T-cell (primary cell): ENCODE data around the gene DVL3. TPM values are rescaled to one million over a fixed set of nuclear protein-coding genes. Genes with fewer than 3 reads are reported as not detected.

Experiments used
- ATAC-seq, 4 experiments: fragments of 200-7000 bp in 3 of 4; fragments of 150-1000 bp in 1 of 4; cut with Tn5 transposase; replicated peaks in 1 of 4; 1 replicate in 3 of 4; 2 replicates in 1 of 4; pipeline ENCODE4 v1.10.0; 2021; ENCODE audit warnings: moderate library complexity in 3 of 4, mild to moderate bottlenecking in 2 of 4, moderate number of reproducible peaks in 1 of 4
- CTCF ChIA-PET, 2 donors: fragments of 300-600 bp; sonication (Branson Sonifier 250); formaldehyde crosslinking; loops; one replicate each; lab custom pipeline; 2022; ENCODE audit warnings: antibody characterized with exemption in 2 of 2; lab: Charles Lee
- POLR2A ChIA-PET, 2 donors: fragments of 300-600 bp; sonication (Branson Sonifier 250); formaldehyde crosslinking; loops; one replicate each; lab custom pipeline; 2022; ENCODE audit warnings: antibody characterized with exemption in 2 of 2; lab: Charles Lee
- DNase-seq, 35 experiments: peaks; one replicate each; pipeline versions ENCODE4 v3.0.0 to v3.0.0-alpha.2; 2013 to 2023
- H3K27ac ChIP-seq: one replicate; pipeline ENCODE4 v1.5.1; 2013; ENCODE audit warnings: low read length
- H3K27me3 ChIP-seq, 2 experiments: replicated peaks in 1 of 2; 1 replicate in 1 of 2; 2 replicates in 1 of 2; pipeline versions ENCODE4 v1.6.1 to v1.7.0; 2013; ENCODE audit warnings: low read length in 1 of 2, mixed read lengths in 1 of 2; ENCODE audit not compliant: control insufficient read depth in 2 of 2, insufficient read depth in 2 of 2; ENCODE audit errors: extremely low read depth in 1 of 2
- H3K36me3 ChIP-seq, 2 donors: 1 replicate in 1 of 2; 2 replicates in 1 of 2; pipeline versions ENCODE4 v1.6.1 to v1.7.0; 2013; ENCODE audit warnings: low read length in 1 of 2; ENCODE audit not compliant: control insufficient read depth in 2 of 2, insufficient read depth in 1 of 2; ENCODE audit errors: extremely low read depth in 1 of 2
- H3K4me1 ChIP-seq, 2 experiments: 1 replicate in 1 of 2; 2 replicates in 1 of 2; pipeline versions ENCODE4 v1.6.1 to v1.7.0; 2013; ENCODE audit warnings: low read length in 2 of 2, mixed read lengths in 1 of 2; ENCODE audit not compliant: insufficient read depth in 2 of 2, control insufficient read depth in 1 of 2; ENCODE audit errors: extremely low read depth in 1 of 2
- H3K4me3 ChIP-seq, 2 donors: 1 replicate in 1 of 2; 2 replicates in 1 of 2; pipeline versions ENCODE4 v1.5.1 to v1.7.0; 2013; ENCODE audit warnings: mild to moderate bottlenecking in 2 of 2, low read length in 1 of 2, moderate library complexity in 1 of 2; ENCODE audit not compliant: control insufficient read depth in 1 of 2; ENCODE audit errors: extremely low read depth in 1 of 2
- H3K9me3 ChIP-seq: 2 replicates; pipeline ENCODE4 v1.7.0; 2013
- H3K27ac Mint-ChIP-seq, 2 donors: one replicate each; pipeline ENCODE4 v1.8.0; 2020 to 2021; ENCODE audit warnings: mild to moderate bottlenecking in 2 of 2, mixed read lengths in 2 of 2
- H3K27me3 Mint-ChIP-seq, 2 donors: one replicate each; pipeline ENCODE4 v1.8.0; 2021 to 2022; ENCODE audit warnings: mixed read lengths in 2 of 2
- H3K36me3 Mint-ChIP-seq: one replicate; pipeline ENCODE4 v1.8.0; 2021; ENCODE audit warnings: mixed read lengths
- H3K4me1 Mint-ChIP-seq, 3 donors: one replicate each; pipeline ENCODE4 v1.8.0; 2020 to 2022; ENCODE audit warnings: mixed read lengths in 3 of 3, mild to moderate bottlenecking in 1 of 3
- H3K4me3 Mint-ChIP-seq, 3 donors: one replicate each; pipeline ENCODE4 v1.8.0; 2020 to 2022; ENCODE audit warnings: mild to moderate bottlenecking in 3 of 3, mixed read lengths in 3 of 3, moderate library complexity in 3 of 3
- H3K9me3 Mint-ChIP-seq, 3 donors: one replicate each; pipeline ENCODE4 v1.8.0; 2020 to 2022; ENCODE audit warnings: mixed read lengths in 3 of 3
- WGBS: methylation state at CpG from one replicate; pipeline ENCODE4 v1.1.5; 2013; ENCODE audit warnings: missing lambda C conversion rate; ENCODE audit not compliant: insufficient coverage; 5-methylcytosine and 5-hydroxymethylcytosine counted together
- total RNA-seq, 35 experiments: library from RNA in 6 of 35; stranded (reverse) in 6 of 35; fragments of 120-200 nt in 1 of 35; gene quantifications; one replicate each; pipeline versions ENCODE4 v1.2.1 to v1.2.4 and lab custom pipeline; 2013 to 2026

DVL3 gene
- total RNA-seq, 5 donors from 2014 or later (not counting 1 experiment from before 2014, with no cell fraction given): 33.8 to 60.2 (median 51.2) TPM

DNA sequence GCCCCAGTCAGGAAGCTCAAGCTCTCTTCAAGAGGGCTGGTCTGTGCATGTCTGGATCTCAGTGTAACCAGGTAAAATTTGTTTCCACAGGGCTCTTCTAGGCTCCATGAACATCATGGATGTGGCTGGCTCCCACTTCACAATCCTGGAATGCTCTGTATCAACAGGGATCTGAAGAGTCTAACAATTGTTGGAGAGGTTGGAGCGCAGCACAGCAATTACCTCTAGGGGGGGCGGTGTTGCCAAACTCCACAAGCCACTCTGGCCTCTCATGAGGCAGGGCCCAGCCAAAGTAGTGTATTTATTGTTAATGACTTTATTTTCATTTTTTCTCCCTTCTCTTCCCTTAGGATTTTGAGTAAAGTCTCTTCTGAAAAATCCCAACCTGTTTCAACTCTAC, 26.2 kb upstream of the DVL3 start:
- no CpG with 5 or more reads among the region's 2 CpGs for WGBS
- CTCF ChIA-PET: no interaction called here
- Histone ChIP-seq H3K36me3 (no peaks in the 10 kb centered on the region), H3K4me1 (peaks cover 0 to 5% of the 10 kb centered on the region in 2 experiments), H3K27ac (no peak overlapping the region), H3K9me3 (no peaks in the 10 kb centered on the region), H3K4me3 (no peak overlapping the region), H3K27me3 (peaks cover 0 to 13% of the 10 kb centered on the region in 2 experiments)
- Mint-ChIP-seq H3K4me3 (no peak overlapping the region), H3K36me3 (no peaks in the 10 kb centered on the region), H3K27me3 (peaks cover 0 to 2% of the 10 kb centered on the region in 2 donors), H3K4me1 (peaks cover 6 to 9% (median 7%) of the 10 kb centered on the region in 3 donors), H3K9me3 (no peaks in the 10 kb centered on the region), H3K27ac (no peak overlapping the region)
- peak in 1 of 4 experiments; percentile 46 for ATAC-seq
- peak in 1 of 35 experiments; percentile 6 for DNase-seq
- POLR2A ChIA-PET: no interaction called here

DNA sequence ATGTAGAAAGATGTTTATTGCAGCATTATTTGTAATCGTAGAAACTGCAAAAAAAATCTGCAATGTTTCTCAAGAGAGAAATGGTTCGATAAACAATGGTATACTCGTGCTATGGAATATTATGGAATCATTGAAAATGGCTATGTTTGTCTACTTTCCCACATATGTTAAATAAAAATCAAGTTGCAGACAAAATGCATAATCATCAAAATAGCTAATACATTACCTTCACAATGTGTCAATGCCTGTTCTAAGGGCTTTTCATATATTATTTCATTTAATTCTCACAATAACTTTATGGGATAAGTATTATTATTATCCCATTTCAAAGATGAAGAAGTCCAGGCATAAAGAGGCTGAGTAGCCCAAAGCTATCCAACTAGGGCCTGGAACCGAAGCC, 22.2 kb upstream of the DVL3 start:
- ChIA-PET POLR2A (no interaction called here), CTCF (interaction anchor here in 1 of 2 donors (0.5 kb wide), 1 partner anchor 373 kb away, joined by 4 read pairs; no protein-coding TSS in a partner anchor)
- WGBS: no CpG with 5 or more reads among the region's 4 CpGs
- peak overlapping the region in 1 of 3 donors; percentile 98 for H3K4me3 Mint-ChIP-seq
- no peaks in the 10 kb centered on the region for H3K9me3 Mint-ChIP-seq
- peaks cover 31 to 48% (median 35%) of the 10 kb centered on the region in 3 donors for H3K4me1 Mint-ChIP-seq
- no peak overlapping the region for H3K27ac Mint-ChIP-seq
- Histone ChIP-seq H3K9me3 (no peaks in the 10 kb centered on the region), H3K27me3 (no peaks in the 10 kb centered on the region), H3K36me3 (peaks cover 2 to 4% of the 10 kb centered on the region in 2 donors), H3K27ac (no peak overlapping the region), H3K4me3 (no peak overlapping the region), H3K4me1 (peaks cover 10 to 17% of the 10 kb centered on the region in 2 experiments)
- H3K27me3 Mint-ChIP-seq: no peaks in the 10 kb centered on the region
- ATAC-seq (no peak), DNase-seq (no peak)
- H3K36me3 Mint-ChIP-seq: no peaks in the 10 kb centered on the region

- H3K27me3 Mint-ChIP-seq: no peaks in the 10 kb centered on the region
These were observed 21.1 kb upstream of the DVL3 start for GRCh38 chr3:184133840-184134745.

GRCh38 chr3:184134746-184135148, 20.4 kb upstream of the DVL3 start:
- Histone ChIP-seq H3K27ac (peak overlapping the region; percentile 75), H3K27me3 (no peaks in the 10 kb centered on the region), H3K4me1 (peaks cover 10 to 17% of the 10 kb centered on the region in 2 experiments), H3K36me3 (peaks cover 4% of the 10 kb centered on the region in 2 donors), H3K9me3 (no peaks in the 10 kb centered on the region), H3K4me3 (peak overlapping the region; percentile 81 to 99)
- Mint-ChIP-seq H3K4me3 (peak overlapping the region; percentile 91 to 98 (median 97)), H3K36me3 (no peaks in the 10 kb centered on the region), H3K27me3 (no peaks in the 10 kb centered on the region), H3K9me3 (no peaks in the 10 kb centered on the region), H3K4me1 (peaks cover 33 to 50% (median 36%) of the 10 kb centered on the region in 3 donors), H3K27ac (peak overlapping the region; percentile 95 to 97)
- 0% methylated on average over 14 of the region's 21 CpGs for WGBS
- peak in 2 of 35 experiments; percentile 10 to 25 for DNase-seq
- peak; percentile 20 to 40 (median 34) for ATAC-seq
- CTCF ChIA-PET: interaction anchor here in 1 of 2 donors (0.6 to 2.2 kb wide), 4 partner anchors 10 to 932 kb away, joined by 3 to 8 read pairs (median 3); partner anchors contain the start of gene ABCF3
- POLR2A ChIA-PET: interaction anchor here (0.6 to 1.1 kb wide), 2 partner anchors 180 to 250 kb away, joined by 3 to 6 read pairs; partner anchors contain the start of gene PARL (in 1 of the 2)

More at GRCh38 chr3:184133840-184134745, 21.1 kb upstream of the DVL3 start:
- Histone ChIP-seq H3K27ac (peak overlapping the region; percentile 75), H3K9me3 (no peaks in the 10 kb centered on the region), H3K27me3 (no peaks in the 10 kb centered on the region), H3K36me3 (peaks cover 4% of the 10 kb centered on the region in 2 donors), H3K4me3 (peak overlapping the region; percentile 81 to 99), H3K4me1 (peaks cover 10 to 17% of the 10 kb centered on the region in 2 experiments)
- H3K9me3 Mint-ChIP-seq: no peaks in the 10 kb centered on the region
- H3K4me1 Mint-ChIP-seq: peaks cover 33 to 50% (median 36%) of the 10 kb centered on the region in 3 donors
- peak overlapping the region; percentile 95 to 97 for H3K27ac Mint-ChIP-seq
- H3K4me3 Mint-ChIP-seq: peak overlapping the region; percentile 91 to 98 (median 97)
- ATAC-seq (peak in 3 of 4 experiments; percentile 1 to 11 (median 1)), DNase-seq (peak in 18 of 35 experiments; percentile 8 to 51 (median 16))
- no peaks in the 10 kb centered on the region for H3K36me3 Mint-ChIP-seq
- ChIA-PET CTCF (interaction anchor here in 1 of 2 donors (2.2 kb wide), 1 partner anchor 11 kb away, joined by 8 read pairs; no protein-coding TSS in a partner anchor), POLR2A (interaction anchor here in 1 of 2 donors (0.6 kb wide), 2 partner anchors 91 to 181 kb away, joined by 3 to 7 read pairs; no protein-coding TSS in a partner anchor)
- 1% methylated on average over 28 of the region's 37 CpGs for whole genome bisulfite sequencing

- Mint-ChIP-seq H3K9me3 (no peaks in the 10 kb centered on the region), H3K27ac (peak within 1 kb of the TSS; percentile 95 to 97), H3K27me3 (no peaks in the 10 kb centered on the region), H3K36me3 (peaks cover 4% of the 10 kb centered on the region), H3K4me1 (peaks cover 33 to 50% (median 36%) of the 10 kb centered on the region in 3 donors), H3K4me3 (peak within 1 kb of the TSS; percentile 91 to 98 (median 97))
- ATAC-seq (peak; percentile 90 to 95 (median 92)), DNase-seq (peak; percentile 72 to 93 (median 80))
- H3K27me3 ChIP-seq: no peaks in the 10 kb centered on the region
- 0% methylated on average over 43 of the region's 56 CpGs for WGBS
- POLR2A ChIA-PET: interaction anchor here (0.6 to 1.1 kb wide), 2 partner anchors 180 to 251 kb away, joined by 3 to 6 read pairs; partner anchors contain the start of gene PARL (in 1 of the 2)
- peaks cover 4 to 9% of the 10 kb centered on the region in 2 donors for H3K36me3 ChIP-seq
- peak within 1 kb of the TSS; percentile 75 for H3K27ac ChIP-seq
- H3K9me3 ChIP-seq: no peaks in the 10 kb centered on the region
- CTCF ChIA-PET: interaction anchor here in 1 of 2 donors (0.6 to 2.2 kb wide), 4 partner anchors 9 to 933 kb away, joined by 3 to 8 read pairs (median 3); partner anchors contain the start of gene ABCF3
- H3K4me3 ChIP-seq: peak within 1 kb of the TSS; percentile 81 to 99
- peaks cover 10 to 17% of the 10 kb centered on the region in 2 experiments for H3K4me1 ChIP-seq
These were observed 19.8 kb upstream of the DVL3 start, which contains the start of gene EIF2B5 for GRCh38 chr3:184135149-184135910. EIF2B5 (plus strand) TSS chr3:184135358; CDS start chr3:184135386, 28 bp downstream.
